RWPE1 (cell line): ENCODE results near the gene ZFYVE9.

Experiments used
- CTCF ChIA-PET: fragments of 350-600 bp; sonication (Branson Sonifier 250); formaldehyde crosslinking; extraction: SDS; loops from one replicate; lab custom pipeline; 2021; lab: Yijun Ruan, JAX
- POLR2A ChIA-PET: fragments of 400-600 bp; formaldehyde crosslinking; extraction: SDS; loops from one replicate; lab custom pipeline; 2020; ENCODE audit warnings: antibody characterized with exemption; ENCODE audit not compliant: low non-redundant PET; lab: Yijun Ruan, JAX
- DNase-seq: peaks from one replicate; pipeline ENCODE4 v3.0.0; 2012; ENCODE audit warnings: low spot score
- H3K27ac ChIP-seq: fragments of 450-650 bp; 2 replicates; pipeline ENCODE4 v1.5.1; 2017
- TF ChIP-seq, protein P1 (sequence below): fragments of 450-650 bp; conservative IDR thresholded peaks from 2 replicates; pipeline ENCODE4 v1.5.1; 2017; ENCODE audit warnings: low read depth, mild to moderate bottlenecking

Gene ZFYVE9

DNA sequence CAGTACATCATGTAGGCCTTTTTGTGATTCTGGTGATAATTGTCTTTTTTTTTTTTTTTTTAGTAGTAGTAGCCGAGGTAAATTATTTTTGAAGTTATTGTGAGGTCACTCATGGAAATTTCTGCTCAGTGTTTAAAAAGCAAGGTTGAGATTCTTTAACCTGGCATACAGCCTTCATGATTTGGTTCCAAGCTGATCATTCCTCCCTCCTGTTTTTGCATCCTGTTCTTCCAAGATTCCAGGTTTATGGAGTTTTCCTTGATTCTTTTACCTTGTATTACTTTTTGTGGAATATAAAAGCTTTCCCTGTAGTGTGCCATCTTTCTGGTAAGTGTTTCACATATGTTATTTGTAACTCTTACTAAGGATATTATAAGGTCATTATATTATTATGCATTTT is 9.1 kb downstream of the ZFYVE9 start:
- no peak overlapping the region for H3K27ac ChIP-seq
- ChIA-PET CTCF (no interaction called here), POLR2A (no interaction called here)
- TF ChIP-seq, protein P1, sequence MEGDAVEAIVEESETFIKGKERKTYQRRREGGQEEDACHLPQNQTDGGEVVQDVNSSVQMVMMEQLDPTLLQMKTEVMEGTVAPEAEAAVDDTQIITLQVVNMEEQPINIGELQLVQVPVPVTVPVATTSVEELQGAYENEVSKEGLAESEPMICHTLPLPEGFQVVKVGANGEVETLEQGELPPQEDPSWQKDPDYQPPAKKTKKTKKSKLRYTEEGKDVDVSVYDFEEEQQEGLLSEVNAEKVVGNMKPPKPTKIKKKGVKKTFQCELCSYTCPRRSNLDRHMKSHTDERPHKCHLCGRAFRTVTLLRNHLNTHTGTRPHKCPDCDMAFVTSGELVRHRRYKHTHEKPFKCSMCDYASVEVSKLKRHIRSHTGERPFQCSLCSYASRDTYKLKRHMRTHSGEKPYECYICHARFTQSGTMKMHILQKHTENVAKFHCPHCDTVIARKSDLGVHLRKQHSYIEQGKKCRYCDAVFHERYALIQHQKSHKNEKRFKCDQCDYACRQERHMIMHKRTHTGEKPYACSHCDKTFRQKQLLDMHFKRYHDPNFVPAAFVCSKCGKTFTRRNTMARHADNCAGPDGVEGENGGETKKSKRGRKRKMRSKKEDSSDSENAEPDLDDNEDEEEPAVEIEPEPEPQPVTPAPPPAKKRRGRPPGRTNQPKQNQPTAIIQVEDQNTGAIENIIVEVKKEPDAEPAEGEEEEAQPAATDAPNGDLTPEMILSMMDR: no peak
- no peak for DNase-seq

DNA sequence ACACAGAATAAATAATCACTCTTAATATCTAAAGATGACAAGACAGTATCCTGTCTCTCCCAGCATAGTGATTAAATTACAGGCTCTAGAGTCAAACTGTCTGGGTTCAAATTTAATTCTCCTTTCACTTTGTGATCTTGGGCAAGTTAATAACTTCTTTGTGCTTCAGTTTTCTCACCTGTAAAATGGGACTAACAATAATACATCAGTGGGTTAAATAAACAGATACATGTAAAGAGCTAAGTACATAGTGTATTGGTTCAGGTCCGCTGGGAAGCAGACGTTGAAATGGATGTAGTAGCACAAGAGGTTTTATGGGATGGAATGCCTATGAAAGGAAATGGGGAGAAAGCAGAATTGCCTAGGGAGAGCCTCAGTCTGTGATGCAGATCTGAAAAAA is 10.7 kb downstream of the ZFYVE9 start:
- ChIA-PET POLR2A (no interaction called here), CTCF (no interaction called here)
- TF ChIP-seq, protein P1: no peak

DNA sequence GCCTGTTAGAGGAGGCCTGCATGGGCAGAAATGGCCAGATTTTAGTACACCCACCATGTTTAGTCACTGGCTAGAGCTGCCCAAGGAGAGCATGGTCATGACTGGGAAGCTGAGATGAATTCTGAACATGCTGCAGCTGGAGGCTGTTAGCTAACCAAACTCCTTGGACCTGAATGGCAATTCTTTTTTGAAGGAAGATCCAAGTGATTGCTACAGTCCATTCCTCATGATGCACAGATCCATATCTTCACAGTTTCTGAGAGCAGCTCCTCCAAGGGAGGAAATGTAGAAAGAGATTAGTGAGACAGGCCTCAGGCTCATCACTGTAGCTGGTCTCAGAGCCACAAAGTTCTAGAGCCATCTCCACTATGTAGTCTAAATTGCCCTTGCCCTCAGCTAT is 11.1 kb downstream of the ZFYVE9 start:
- DNase-seq: no peak
- CTCF ChIA-PET: interaction anchor here (0.7 kb wide), 1 partner anchor 11 kb away, joined by 3 read pairs; no protein-coding TSS in a partner anchor
- POLR2A ChIA-PET: no interaction called here
- no peak overlapping the region for H3K27ac ChIP-seq
- TF ChIP-seq, protein P1: no peak

More for the DNA sequence above, 10.7 kb downstream of the ZFYVE9 start:
- no peak for DNase-seq
- H3K27ac ChIP-seq: no peak overlapping the region

DNA sequence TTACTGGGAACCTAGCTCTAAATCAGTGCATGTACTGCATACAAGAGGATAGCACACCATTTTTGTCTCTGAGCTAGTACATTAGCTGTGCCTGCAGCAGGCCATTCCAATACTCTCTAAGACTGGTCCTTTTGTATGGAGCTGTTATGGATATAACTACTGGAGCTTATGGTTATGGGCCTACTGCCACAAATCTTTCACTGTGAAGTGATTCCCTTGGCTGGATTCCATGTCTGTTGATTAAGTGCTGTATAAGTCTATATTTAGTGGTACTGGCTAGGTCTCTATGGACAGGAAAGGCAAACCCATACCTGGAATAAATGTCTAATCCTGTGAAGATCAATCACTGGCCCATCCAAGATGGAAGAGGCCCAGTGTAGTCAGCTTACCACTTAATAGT is 12.0 kb downstream of the ZFYVE9 start:
- H3K27ac ChIP-seq: no peak overlapping the region
- POLR2A ChIA-PET: no interaction called here
- DNase-seq: no peak
- TF ChIP-seq, protein P1: no peak
- CTCF ChIA-PET: interaction anchor here (0.6 to 0.7 kb wide), 2 partner anchors 12 to 215 kb away, joined by 3 to 4 read pairs; no protein-coding TSS in a partner anchor

DNA sequence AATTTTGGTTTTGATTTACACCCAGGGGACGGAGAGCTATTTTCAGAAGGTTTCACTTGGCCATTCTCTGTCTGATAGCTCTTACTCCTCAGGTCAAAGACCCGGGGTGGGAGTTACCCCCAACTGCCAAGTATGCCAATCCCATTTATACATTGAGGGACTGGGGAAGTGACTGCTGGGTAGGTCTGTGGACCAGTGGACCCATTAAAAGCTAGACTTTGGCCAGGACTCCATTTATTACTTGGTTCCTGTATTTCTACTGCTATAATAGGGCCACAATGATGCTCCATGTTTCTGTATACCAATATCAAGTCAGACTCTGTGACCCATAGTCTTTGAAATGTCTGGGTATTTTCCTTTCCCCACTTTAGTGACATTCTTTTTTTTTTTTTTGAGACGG is 14.6 kb downstream of the ZFYVE9 start:
- ChIA-PET CTCF (no interaction called here), POLR2A (no interaction called here)
- DNase-seq: no peak
- TF ChIP-seq, protein P1: no peak
- H3K27ac ChIP-seq: no peak overlapping the region

DNA sequence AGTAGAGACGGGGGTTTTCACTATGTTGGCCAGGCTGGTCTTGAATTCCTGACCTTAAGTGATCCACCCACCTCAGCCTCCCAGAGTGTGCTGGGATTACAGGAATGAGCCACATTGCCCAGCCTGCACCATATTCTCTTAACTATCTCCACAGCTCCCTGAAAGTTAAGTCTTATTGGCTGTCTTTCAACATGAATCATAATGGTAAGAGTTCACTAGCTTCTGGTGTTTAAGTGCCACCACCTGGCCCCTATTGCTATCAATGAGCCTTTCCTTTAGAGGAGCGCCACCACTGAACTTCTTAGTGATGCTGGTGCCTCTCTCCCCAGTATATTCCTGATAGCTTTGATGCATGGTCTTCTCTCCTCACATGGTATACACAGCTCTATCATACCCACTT is 15.7 kb downstream of the ZFYVE9 start:
- DNase-seq: no peak
- ChIA-PET CTCF (no interaction called here), POLR2A (interaction anchor here (0.6 kb wide), 1 partner anchor 26 kb away, joined by 3 read pairs; no protein-coding TSS in a partner anchor)
- H3K27ac ChIP-seq: no peak overlapping the region
- TF ChIP-seq, protein P1: no peak
